Measurements from ENCODE around the gene ZBTB45. TPM values are rescaled to one million over a fixed set of nuclear protein-coding genes. Genes with fewer than 3 reads are reported as not detected.

Gene ZBTB45
- total RNA-seq, 2 experiments from 2014 or later, result 5.7 to 6.3 TPM

DNA sequence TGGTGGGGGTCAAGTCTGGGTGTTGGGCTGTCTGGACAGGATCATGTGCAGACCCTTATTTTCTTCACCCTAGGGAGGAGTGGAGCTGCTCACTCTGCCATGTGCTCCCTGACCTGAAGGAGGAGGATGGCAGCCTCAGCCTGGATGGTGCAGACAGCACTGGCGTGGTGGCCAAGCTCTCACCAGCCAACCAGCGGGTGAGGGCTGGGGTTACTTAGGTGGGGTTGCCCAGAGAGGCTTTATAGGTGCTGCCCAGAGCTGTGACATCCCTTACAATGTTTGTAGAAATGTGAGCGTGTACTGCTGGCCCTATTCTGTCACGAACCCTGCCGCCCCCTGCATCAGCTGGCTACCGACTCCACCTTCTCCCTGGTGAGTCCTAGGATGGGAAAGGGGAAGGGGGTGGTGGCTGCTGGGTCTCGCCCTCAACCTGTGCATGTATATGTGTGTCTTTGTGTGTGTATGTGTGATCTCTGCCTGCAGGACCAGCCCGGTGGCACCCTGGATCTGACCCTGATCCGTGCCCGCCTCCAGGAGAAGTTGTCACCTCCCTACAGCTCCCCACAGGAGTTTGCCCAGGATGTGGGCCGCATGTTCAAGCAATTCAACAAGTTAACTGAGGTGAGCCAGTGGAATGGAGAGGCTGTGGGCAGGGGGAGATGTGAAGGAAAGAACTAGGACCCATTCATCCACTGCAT lies 30.2 kb upstream of the ZBTB45 start:
- H3K27me3 Mint-ChIP-seq, result no peaks in the 10 kb centered on the region
- ChIA-PET CTCF (no interaction called here), POLR2A (no interaction called here)
- intact Hi-C loops (cut with DNase I, micrococcal nuclease), result no loop called here
- peaks cover 47% of the 10 kb centered on the region for H3K4me1 Mint-ChIP-seq (ENCODE audit: low read depth)
- Histone ChIP-seq H3K27ac (ENCODE audit: low read depth in 1 of 2, low read length in 2 of 2) (no peak overlapping the region), H3K36me3 (ENCODE audit: insufficient read depth, low read length) (peaks cover 83% of the 10 kb centered on the region), H3K27me3 (ENCODE audit: control insufficient read depth in 1 of 2, insufficient read depth in 2 of 2, low read length in 2 of 2) (no peaks in the 10 kb centered on the region), H3K9me3 (ENCODE audit: control insufficient read depth in 1 of 2, insufficient read depth in 1 of 2, low read length in 2 of 2) (no peaks in the 10 kb centered on the region), H3K4me3 (ENCODE audit: low read length) (no peak overlapping the region), H3K4me1 (ENCODE audit: insufficient read depth, low read length) (peaks cover 53% of the 10 kb centered on the region)
- H3K9me3 Mint-ChIP-seq, result no peaks in the 10 kb centered on the region
- H3K36me3 Mint-ChIP-seq (ENCODE audit: low read depth), result peaks cover 96% of the 10 kb centered on the region
- TF ChIP-seq CTCF (IDR thresholded peaks at IDR 0.05), result no peak
- DNase-seq (no peak), ATAC-seq (ENCODE audit: poor library complexity) (no peak)
- peak overlapping the region; percentile 54 for H3K4me3 Mint-ChIP-seq
- no peak overlapping the region for H3K27ac Mint-ChIP-seq

DNA sequence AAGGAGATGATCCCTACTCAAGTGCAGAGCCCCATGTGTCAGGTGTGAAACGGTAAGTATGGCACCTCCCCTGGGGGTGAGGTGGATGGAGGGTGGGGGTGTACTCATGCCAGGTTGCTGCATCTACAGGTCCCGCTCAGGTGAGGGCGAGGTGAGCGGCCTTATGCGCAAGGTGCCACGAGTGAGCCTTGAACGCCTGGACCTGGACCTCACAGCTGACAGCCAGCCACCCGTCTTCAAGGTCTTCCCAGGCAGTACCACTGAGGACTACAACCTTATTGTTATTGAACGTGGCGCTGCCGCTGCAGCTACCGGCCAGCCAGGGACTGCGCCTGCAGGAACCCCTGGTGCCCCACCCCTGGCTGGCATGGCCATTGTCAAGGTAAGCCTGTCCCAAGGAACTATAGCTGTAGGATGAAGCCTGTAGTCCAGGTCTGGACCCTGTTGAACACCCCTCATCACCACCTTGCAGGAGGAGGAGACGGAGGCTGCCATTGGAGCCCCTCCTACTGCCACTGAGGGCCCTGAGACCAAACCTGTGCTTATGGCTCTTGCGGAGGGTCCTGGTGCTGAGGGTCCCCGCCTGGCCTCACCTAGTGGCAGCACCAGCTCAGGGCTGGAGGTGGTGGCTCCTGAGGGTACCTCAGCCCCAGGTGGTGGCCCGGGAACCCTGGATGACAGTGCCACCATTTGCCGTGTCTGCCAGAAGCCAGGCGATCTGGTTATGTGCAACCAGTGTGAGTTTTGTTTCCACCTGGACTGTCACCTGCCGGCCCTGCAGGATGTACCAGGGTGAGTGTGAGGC lies 29.5 kb upstream of the ZBTB45 start:
- no peak for TF ChIP-seq CTCF (IDR thresholded peaks at IDR 0.05)
- ATAC-seq (ENCODE audit: poor library complexity) (no peak), DNase-seq (no peak)
- Mint-ChIP-seq H3K4me1 (ENCODE audit: low read depth) (peaks cover 43% of the 10 kb centered on the region), H3K36me3 (ENCODE audit: low read depth) (peaks cover 93% of the 10 kb centered on the region), H3K9me3 (no peaks in the 10 kb centered on the region), H3K27me3 (no peaks in the 10 kb centered on the region), H3K27ac (no peak overlapping the region), H3K4me3 (no peak overlapping the region)
- intact Hi-C loops (cut with DNase I, micrococcal nuclease), result no loop called here
- CTCF ChIA-PET, result no interaction called here
- POLR2A ChIA-PET, result interaction anchor here (0.7 kb wide), 1 partner anchor 12 kb away, joined by 3 read pairs; no protein-coding TSS in a partner anchor
- Histone ChIP-seq H3K9me3 (ENCODE audit: control insufficient read depth in 1 of 2, insufficient read depth in 1 of 2, low read length in 2 of 2) (no peaks in the 10 kb centered on the region), H3K4me1 (ENCODE audit: insufficient read depth, low read length) (peaks cover 46% of the 10 kb centered on the region), H3K27ac (ENCODE audit: low read depth in 1 of 2, low read length in 2 of 2) (no peak overlapping the region), H3K27me3 (ENCODE audit: control insufficient read depth in 1 of 2, insufficient read depth in 2 of 2, low read length in 2 of 2) (no peaks in the 10 kb centered on the region), H3K36me3 (ENCODE audit: insufficient read depth, low read length) (peaks cover 83% of the 10 kb centered on the region), H3K4me3 (ENCODE audit: low read length) (no peak overlapping the region)

DNA sequence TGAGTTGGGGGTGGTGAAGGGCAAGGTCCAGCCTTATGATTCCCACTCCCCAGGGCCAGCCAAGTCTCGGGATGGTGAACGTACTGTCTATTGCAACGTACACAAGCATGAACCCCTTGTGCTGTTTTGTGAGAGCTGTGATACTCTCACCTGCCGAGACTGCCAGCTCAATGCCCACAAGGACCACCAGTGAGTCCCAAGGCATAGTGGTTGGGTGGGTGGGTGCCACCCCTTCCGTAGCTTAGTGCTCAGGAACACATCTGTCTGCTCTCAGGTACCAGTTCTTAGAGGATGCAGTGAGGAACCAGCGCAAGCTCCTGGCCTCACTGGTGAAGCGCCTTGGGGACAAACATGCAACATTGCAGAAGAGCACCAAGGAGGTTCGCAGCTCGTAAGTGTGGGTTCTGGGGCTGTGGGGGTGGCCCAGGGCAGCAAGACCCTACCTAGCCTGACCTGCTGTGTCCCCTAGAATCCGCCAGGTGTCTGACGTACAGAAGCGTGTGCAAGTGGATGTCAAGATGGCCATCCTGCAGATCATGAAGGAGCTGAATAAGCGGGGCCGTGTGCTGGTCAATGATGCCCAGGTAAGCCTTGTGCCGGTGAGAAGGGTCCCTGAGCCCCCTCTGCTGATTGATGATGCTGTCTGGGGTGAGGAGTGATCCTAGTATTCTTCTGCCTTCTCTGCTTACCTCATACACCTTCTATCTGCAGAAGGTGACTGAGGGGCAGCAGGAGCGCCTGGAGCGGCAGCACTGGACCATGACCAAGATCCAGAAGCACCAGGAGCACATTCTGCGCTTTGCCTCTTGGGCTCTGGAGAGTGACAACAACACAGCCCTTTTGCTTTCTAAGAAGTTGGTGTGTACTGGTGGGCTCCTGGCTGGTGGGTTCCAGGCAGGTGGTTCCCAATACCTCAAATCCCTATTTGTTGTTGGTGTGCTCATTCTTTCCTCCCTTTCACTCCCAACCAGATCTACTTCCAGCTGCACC lies 28.0 kb upstream of the ZBTB45 start:
- H3K27ac Mint-ChIP-seq, result peak overlapping the region; percentile 91
- H3K4me3 Mint-ChIP-seq, result peak overlapping the region; percentile 95
- no peak overlapping the region for H3K27ac ChIP-seq (ENCODE audit: low read depth in 1 of 2, low read length in 2 of 2)
- no peaks in the 10 kb centered on the region for H3K9me3 ChIP-seq (ENCODE audit: control insufficient read depth in 1 of 2, insufficient read depth in 1 of 2, low read length in 2 of 2)
- H3K36me3 ChIP-seq (ENCODE audit: insufficient read depth, low read length), result peaks cover 73% of the 10 kb centered on the region
- ChIA-PET CTCF (no interaction called here), POLR2A (interaction anchor here (0.8 to 1.2 kb wide), 2 partner anchors 25 to 28 kb away, joined by 3 read pairs; partner anchors contain the start of genes MZF1 and ZBTB45)
- no peaks in the 10 kb centered on the region for H3K27me3 Mint-ChIP-seq
- H3K4me3 ChIP-seq (ENCODE audit: low read length), result no peak overlapping the region
- no peak for ATAC-seq (ENCODE audit: poor library complexity)
- H3K4me1 ChIP-seq (ENCODE audit: insufficient read depth, low read length), result peaks cover 45% of the 10 kb centered on the region
- H3K9me3 Mint-ChIP-seq, result no peaks in the 10 kb centered on the region
- intact Hi-C loops (cut with DNase I, micrococcal nuclease), result no loop called here
- H3K27me3 ChIP-seq (ENCODE audit: control insufficient read depth in 1 of 2, insufficient read depth in 2 of 2, low read length in 2 of 2), result no peaks in the 10 kb centered on the region
- no peak for TF ChIP-seq CTCF (IDR thresholded peaks at IDR 0.05)
- no peak for DNase-seq
- H3K36me3 Mint-ChIP-seq (ENCODE audit: low read depth), result peaks cover 85% of the 10 kb centered on the region
- peaks cover 42% of the 10 kb centered on the region for H3K4me1 Mint-ChIP-seq (ENCODE audit: low read depth)
